ENCODE data around the gene KISS1. TPM values are rescaled to one million over a fixed set of nuclear protein-coding genes. Genes with fewer than 3 reads are reported as not detected.

KISS1 gene
- total RNA-seq, 2 donors from 2014 or later: not detected

GRCh38 chr1:204149107-204149506 is 47.2 kb downstream of the KISS1 start:
- Histone ChIP-seq H3K4me3 (no peak overlapping the region), H3K4me1 (peaks cover 0 to 26% of the 10 kb centered on the region in 2 donors), H3K36me3 (no peaks in the 10 kb centered on the region), H3K27ac (no peak overlapping the region), H3K9me3 (no peaks in the 10 kb centered on the region), H3K27me3 (no peaks in the 10 kb centered on the region)
- TF ChIP-seq CTCF (IDR thresholded peaks at IDR 0.05): no peak
- no peak for DNase-seq (ENCODE audit: low spot score)

GRCh38 chr1:204147406-204148383 is 48.6 kb downstream of the KISS1 start:
- no peak overlapping the region for H3K4me3 ChIP-seq

GRCh38 chr1:204146965-204147364 is 49.3 kb downstream of the KISS1 start:
- H3K4me1 ChIP-seq: peaks cover 0 to 18% of the 10 kb centered on the region in 2 donors
- no peak for DNase-seq (ENCODE audit: low spot score)
- no peaks in the 10 kb centered on the region for H3K9me3 ChIP-seq
- no peaks in the 10 kb centered on the region for H3K36me3 ChIP-seq
- no peak overlapping the region for H3K4me3 ChIP-seq
- no peak overlapping the region for H3K27ac ChIP-seq
- no peak for TF ChIP-seq CTCF (IDR thresholded peaks at IDR 0.05)
- no peaks in the 10 kb centered on the region for H3K27me3 ChIP-seq

More at GRCh38 chr1:204147406-204148383, 48.6 kb downstream of the KISS1 start:
- Histone ChIP-seq H3K27ac (no peak overlapping the region), H3K36me3 (no peaks in the 10 kb centered on the region), H3K27me3 (no peaks in the 10 kb centered on the region), H3K4me1 (peaks cover 0 to 25% of the 10 kb centered on the region in 2 donors), H3K9me3 (no peaks in the 10 kb centered on the region)
- no peak for DNase-seq (ENCODE audit: low spot score)
- TF ChIP-seq CTCF (IDR thresholded peaks at IDR 0.05): no peak

GRCh38 chr1:204146309-204146708 is 50.0 kb downstream of the KISS1 start:
- peaks cover 0 to 15% of the 10 kb centered on the region in 2 donors for H3K4me1 ChIP-seq
- no peaks in the 10 kb centered on the region for H3K36me3 ChIP-seq
- H3K27me3 ChIP-seq: no peaks in the 10 kb centered on the region
- no peak for TF ChIP-seq CTCF (IDR thresholded peaks at IDR 0.05)
- no peak overlapping the region for H3K4me3 ChIP-seq
- no peak for DNase-seq (ENCODE audit: low spot score)
- no peak overlapping the region for H3K27ac ChIP-seq
- H3K9me3 ChIP-seq: no peaks in the 10 kb centered on the region

GRCh38 chr1:204145033-204145504 is 51.2 kb downstream of the KISS1 start:
- Histone ChIP-seq H3K27ac (no peak overlapping the region), H3K36me3 (no peaks in the 10 kb centered on the region), H3K27me3 (no peaks in the 10 kb centered on the region), H3K9me3 (no peaks in the 10 kb centered on the region), H3K4me3 (no peak overlapping the region), H3K4me1 (peaks cover 0 to 2% of the 10 kb centered on the region in 2 donors)
- no peak for TF ChIP-seq CTCF (IDR thresholded peaks at IDR 0.05)
- DNase-seq (ENCODE audit: low spot score): no peak
